Neural cell (in vitro differentiated cells): ENCODE measurements around the gene TLX3. TPM values are rescaled to one million over a fixed set of nuclear protein-coding genes. Genes with fewer than 3 reads are reported as not detected.

Source experiments
- H2AFZ ChIP-seq: fragments of 200-600, 300-800 bp; sonication (generic), shearing (Covaris generic); 2 replicates; pipeline ENCODE4 v1.6.0; 2014; ENCODE audit warnings: low read depth, mild to moderate bottlenecking, antibody characterized with exemption, low read length, moderate library complexity
- H3F3A ChIP-seq: fragments of 200-600 bp; shearing (Covaris generic); 2 replicates; pipeline ENCODE4 v1.6.1; 2016; ENCODE audit warnings: mild to moderate bottlenecking, moderate library complexity, mixed read lengths, antibody characterized with exemption, low read length; ENCODE audit not compliant: insufficient read depth, poor library complexity, severe bottlenecking
- H3K27ac ChIP-seq: fragments of 200-600, 300-800 bp; sonication (generic), shearing (Covaris generic); 2 replicates; pipeline ENCODE4 v1.5.1; 2014; ENCODE audit warnings: mild to moderate bottlenecking, low read length, moderate library complexity
- H3K27me3 ChIP-seq: fragments of 300-800, 200-600 bp; sonication (generic), shearing (Covaris generic); 2 replicates; pipeline ENCODE4 v1.6.0; 2014; ENCODE audit warnings: mild to moderate bottlenecking, low read depth, low read length, moderate library complexity; ENCODE audit not compliant: insufficient read depth
- H3K36me3 ChIP-seq: fragments of 300-800, 200-600 bp; sonication (generic), shearing (Covaris generic); 2 replicates; pipeline ENCODE4 v1.5.1; 2014; ENCODE audit warnings: mild to moderate bottlenecking, antibody characterized with exemption, low read length, moderate library complexity; ENCODE audit not compliant: insufficient read depth
- H3K4me2 ChIP-seq: fragments of 300-800, 200-600 bp; sonication (generic), shearing (Covaris generic); 2 replicates; pipeline ENCODE4 v1.6.0; 2014; ENCODE audit warnings: mild to moderate bottlenecking, low read length
- H3K4me3 ChIP-seq: fragments of 300-800, 200-600 bp; sonication (generic), shearing (Covaris generic); 2 replicates; pipeline ENCODE4 v1.5.1; 2014; ENCODE audit warnings: mild to moderate bottlenecking, low read length, moderate library complexity
- H3K79me2 ChIP-seq: fragments of 200-600 bp; shearing (Covaris generic); replicated peaks from 2 replicates; pipeline ENCODE4 v1.6.0; 2014; ENCODE audit warnings: mild to moderate bottlenecking, low read length, moderate library complexity; ENCODE audit not compliant: insufficient read depth
- H3K9ac ChIP-seq: fragments of 300-800, 200-600 bp; sonication (generic), shearing (Covaris generic); 2 replicates; pipeline ENCODE4 v1.6.1; 2016; ENCODE audit warnings: mild to moderate bottlenecking, low read length, mixed read lengths
- H3K9me2 ChIP-seq: fragments of 200-600 bp; shearing (Covaris generic); 2 replicates; pipeline ENCODE4 v1.6.1; 2016; ENCODE audit warnings: mild to moderate bottlenecking, low read length, mixed read lengths; ENCODE audit not compliant: insufficient read depth
- H3K9me3 ChIP-seq: fragments of 200-600, 300-800 bp; sonication (generic), shearing (Covaris generic); 2 replicates; pipeline ENCODE4 v1.6.1; 2016; ENCODE audit warnings: mild to moderate bottlenecking, mixed run types, low read length, moderate library complexity, mixed read lengths
- H4K20me1 ChIP-seq: fragments of 200-600 bp; shearing (Covaris generic); 2 replicates; pipeline ENCODE4 v1.6.1; 2016; ENCODE audit warnings: mild to moderate bottlenecking, mixed run types; ENCODE audit not compliant: insufficient read depth
- EP300 ChIP-seq: fragments of 450-650 bp; conservative IDR thresholded peaks from 2 replicates; pipeline ENCODE4 v1.6.1; 2014; ENCODE audit warnings: antibody characterized with exemption, mild to moderate bottlenecking, moderate library complexity; ENCODE audit not compliant: poor library complexity, severe bottlenecking
- EZH2 ChIP-seq: fragments of 200-600, 300-800 bp; shearing (Covaris generic), sonication (generic); IDR thresholded peaks from 2 replicates; pipeline ENCODE4 v1.6.1; 2014; ENCODE audit warnings: antibody characterized with exemption, low read length, borderline replicate concordance, mild to moderate bottlenecking; ENCODE audit not compliant: insufficient read depth, poor library complexity, severe bottlenecking
- MXI1 ChIP-seq: fragments of 450-650 bp; conservative IDR thresholded peaks from 2 replicates; pipeline ENCODE4 v1.6.1; 2014; ENCODE audit warnings: antibody characterized with exemption, mild to moderate bottlenecking; ENCODE audit not compliant: poor library complexity, severe bottlenecking
- POLR2AphosphoS5 ChIP-seq: IDR thresholded peaks from 2 replicates; pipeline ENCODE4 v1.6.1; 2012
- RAD21 ChIP-seq: fragments of 450-650 bp; conservative IDR thresholded peaks from 2 replicates; pipeline ENCODE4 v1.6.1; 2014; ENCODE audit warnings: antibody characterized with exemption, mild to moderate bottlenecking, moderate library complexity
- REST ChIP-seq: IDR thresholded peaks from 2 replicates; pipeline ENCODE4 v1.6.1; 2012; ENCODE audit warnings: borderline replicate concordance
- SMC3 ChIP-seq: fragments of 450-650 bp; conservative IDR thresholded peaks from 2 replicates; pipeline ENCODE4 v1.6.1; 2014; ENCODE audit warnings: antibody characterized with exemption, mild to moderate bottlenecking, moderate library complexity; ENCODE audit not compliant: poor library complexity
- TAF1 ChIP-seq: IDR thresholded peaks from 2 replicates; pipeline ENCODE4 v1.6.1; 2012; ENCODE audit warnings: low read depth
- polyA plus RNA-seq: library from polyadenylated mRNA; depleted of rRNA; stranded (reverse); fragments of >200 nt; gene quantifications from 2 replicates; pipeline ENCODE4 v1.2.3, GENCODE V29; 2014
- TF ChIP-seq, protein P1 (sequence below): fragments of 450-650 bp; IDR thresholded peaks from 2 replicates; pipeline ENCODE4 v1.5.1; 2014; ENCODE audit warnings: antibody characterized with exemption, mild to moderate bottlenecking, moderate library complexity; ENCODE audit not compliant: poor library complexity, severe bottlenecking

The TLX3 gene
- polyA plus RNA-seq, 1 donor from 2014 or later: not detected

DNA sequence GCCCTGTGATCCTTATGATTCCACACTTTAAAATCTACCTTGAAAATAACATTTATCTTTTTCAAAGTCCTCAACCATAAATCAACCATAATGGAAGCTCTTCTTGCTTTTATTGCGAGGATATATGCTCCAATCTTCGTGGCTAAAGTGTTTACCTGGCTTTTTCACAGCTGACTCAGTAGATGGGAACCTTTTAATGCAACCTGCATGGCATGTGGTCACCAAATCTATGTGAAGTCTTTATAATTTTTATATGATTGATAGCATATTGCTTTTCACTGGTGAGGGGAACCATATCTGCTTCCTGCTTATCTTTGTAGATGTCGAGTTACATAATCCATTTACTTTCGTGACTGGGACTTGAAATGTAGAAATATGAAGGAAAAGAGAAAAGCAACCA is 47.1 kb upstream of the TLX3 start:
- Histone ChIP-seq H3K27ac (no peak overlapping the region), H3K79me2 (no peaks in the 10 kb centered on the region), H2AFZ (no peak overlapping the region), H3K27me3 (no peaks in the 10 kb centered on the region), H3K9ac (no peak overlapping the region), H3F3A (no peaks in the 10 kb centered on the region), H3K4me3 (no peak overlapping the region), H3K36me3 (no peaks in the 10 kb centered on the region), H3K4me2 (no peak overlapping the region), H3K9me3 (no peaks in the 10 kb centered on the region), H3K9me2 (no peaks in the 10 kb centered on the region), H4K20me1 (no peaks in the 10 kb centered on the region)
- no peak for TF ChIP-seq REST
- TF ChIP-seq, protein P1, sequence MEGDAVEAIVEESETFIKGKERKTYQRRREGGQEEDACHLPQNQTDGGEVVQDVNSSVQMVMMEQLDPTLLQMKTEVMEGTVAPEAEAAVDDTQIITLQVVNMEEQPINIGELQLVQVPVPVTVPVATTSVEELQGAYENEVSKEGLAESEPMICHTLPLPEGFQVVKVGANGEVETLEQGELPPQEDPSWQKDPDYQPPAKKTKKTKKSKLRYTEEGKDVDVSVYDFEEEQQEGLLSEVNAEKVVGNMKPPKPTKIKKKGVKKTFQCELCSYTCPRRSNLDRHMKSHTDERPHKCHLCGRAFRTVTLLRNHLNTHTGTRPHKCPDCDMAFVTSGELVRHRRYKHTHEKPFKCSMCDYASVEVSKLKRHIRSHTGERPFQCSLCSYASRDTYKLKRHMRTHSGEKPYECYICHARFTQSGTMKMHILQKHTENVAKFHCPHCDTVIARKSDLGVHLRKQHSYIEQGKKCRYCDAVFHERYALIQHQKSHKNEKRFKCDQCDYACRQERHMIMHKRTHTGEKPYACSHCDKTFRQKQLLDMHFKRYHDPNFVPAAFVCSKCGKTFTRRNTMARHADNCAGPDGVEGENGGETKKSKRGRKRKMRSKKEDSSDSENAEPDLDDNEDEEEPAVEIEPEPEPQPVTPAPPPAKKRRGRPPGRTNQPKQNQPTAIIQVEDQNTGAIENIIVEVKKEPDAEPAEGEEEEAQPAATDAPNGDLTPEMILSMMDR: no peak
- no peak for TF ChIP-seq MXI1
- TF ChIP-seq POLR2AphosphoS5: no peak

DNA sequence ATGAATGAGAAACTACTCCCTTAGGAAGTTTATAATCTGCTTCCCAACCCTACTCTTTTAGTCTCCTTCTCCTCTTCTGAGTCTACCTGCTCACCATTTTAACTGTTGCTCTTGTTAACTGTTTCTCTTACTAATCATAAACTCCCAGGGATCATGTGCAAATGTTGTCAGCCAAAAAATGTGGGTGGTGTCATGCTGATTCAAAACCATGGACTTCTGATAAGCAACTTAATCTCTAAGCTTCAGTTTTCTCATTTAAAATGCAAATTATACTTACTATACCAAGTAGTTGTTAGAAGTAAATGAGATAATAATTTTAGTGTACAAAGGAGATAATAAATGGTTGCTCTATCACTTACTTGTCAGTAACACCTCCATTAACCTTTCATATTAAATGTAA is 45.9 kb upstream of the TLX3 start:
- H3K4me2 ChIP-seq: no peak overlapping the region
- H3K27me3 ChIP-seq: no peaks in the 10 kb centered on the region
- H3F3A ChIP-seq: no peaks in the 10 kb centered on the region
- H3K36me3 ChIP-seq: no peaks in the 10 kb centered on the region
- H3K4me3 ChIP-seq: no peak overlapping the region
- no peak overlapping the region for H3K9ac ChIP-seq
- no peak overlapping the region for H2AFZ ChIP-seq
- H3K27ac ChIP-seq: no peak overlapping the region
- H4K20me1 ChIP-seq: no peaks in the 10 kb centered on the region
- no peaks in the 10 kb centered on the region for H3K9me3 ChIP-seq
- no peaks in the 10 kb centered on the region for H3K9me2 ChIP-seq
- H3K79me2 ChIP-seq: no peaks in the 10 kb centered on the region
- TF ChIP-seq MXI1: no peak
- TF ChIP-seq SMC3: no peak
- no peak for TF ChIP-seq RAD21
- TF ChIP-seq POLR2AphosphoS5: no peak
- TF ChIP-seq TAF1: no peak
- TF ChIP-seq REST: no peak
- TF ChIP-seq EZH2: no peak
- TF ChIP-seq, protein P1: no peak
- TF ChIP-seq EP300: no peak
